GM18526 (cell line): ENCODE data around the gene CMIP.

Experiments used
- POLR2A ChIP-seq: IDR thresholded peaks from 3 replicates; pipeline ENCODE4 v1.6.1; 2011; ENCODE audit not compliant: insufficient read length; ENCODE audit errors: extremely low read depth

CMIP gene

DNA sequence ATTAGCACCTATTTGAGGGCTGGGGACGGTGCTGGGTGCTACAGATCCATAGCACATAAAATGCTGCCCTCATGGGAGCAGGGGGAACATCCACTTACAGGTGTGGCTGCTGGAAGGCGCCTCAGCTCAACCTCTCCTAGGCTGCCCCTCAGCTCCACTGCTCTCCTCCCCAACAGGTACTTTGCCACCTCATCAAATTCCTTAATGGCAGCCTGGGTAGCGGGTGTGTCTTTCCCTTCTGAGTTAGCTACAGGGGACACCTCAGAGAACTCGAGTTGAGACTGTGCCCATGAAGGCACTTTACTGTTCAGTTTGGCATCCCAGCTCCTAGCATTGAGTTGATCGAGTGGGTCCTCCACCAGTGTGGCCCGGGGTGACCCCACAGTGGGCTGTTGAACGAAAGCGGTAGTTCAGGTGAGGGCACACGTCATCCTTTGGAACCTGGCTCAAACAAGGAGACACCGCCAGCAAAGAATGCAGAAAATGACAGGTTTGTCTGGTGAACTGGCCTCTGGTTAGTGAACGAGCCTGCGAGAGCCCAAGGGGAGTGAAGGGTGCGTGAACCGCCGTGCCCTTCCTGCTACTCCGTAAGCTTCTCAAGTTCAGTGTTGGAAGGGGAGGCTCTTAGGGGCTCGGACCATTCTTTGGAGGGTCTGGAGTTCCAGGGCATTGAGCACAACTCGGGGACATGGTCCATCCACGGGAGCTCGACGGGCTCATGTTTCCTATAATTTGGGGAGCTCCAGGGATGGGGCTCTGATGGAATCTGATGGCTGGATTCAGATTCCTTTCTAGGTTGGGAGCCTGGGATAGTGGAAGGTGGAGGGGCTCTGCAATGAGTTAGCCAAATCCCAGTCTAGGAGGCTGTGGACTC, 3.5 kb upstream of the CMIP start:
- no peak for TF ChIP-seq POLR2A

DNA sequence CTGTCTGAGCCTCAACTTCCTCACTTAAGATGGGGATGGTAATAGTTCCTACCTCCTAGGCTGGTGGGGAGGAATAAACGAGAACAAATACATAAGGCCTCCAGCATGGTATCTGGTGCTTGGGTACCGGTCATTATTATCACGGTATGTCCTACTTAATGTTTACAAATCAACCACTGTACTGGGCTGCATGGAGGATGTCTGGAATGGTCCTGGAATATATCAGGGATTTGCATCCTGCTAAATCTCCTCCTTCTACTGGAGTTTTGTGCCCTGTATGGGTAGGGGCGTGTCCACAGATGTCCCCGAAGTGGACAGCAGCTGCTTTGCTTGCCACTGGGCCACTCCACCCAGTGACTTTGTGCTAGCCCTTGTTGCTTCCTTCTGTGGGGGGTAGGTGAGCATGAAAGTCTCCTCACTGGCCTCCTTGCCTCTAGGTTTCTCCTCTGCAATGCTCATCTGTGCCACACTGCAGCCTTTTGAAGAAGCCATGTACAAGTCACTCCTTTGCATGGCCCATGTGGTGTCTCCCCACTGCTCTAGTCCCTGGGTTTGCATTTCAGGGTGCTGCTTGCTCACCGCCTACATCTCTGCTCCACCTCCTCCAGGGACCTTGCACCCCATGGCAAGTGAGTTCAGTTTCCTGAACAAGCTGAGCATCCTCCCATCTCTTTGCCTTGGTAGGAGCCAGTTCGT, 2.2 kb upstream of the CMIP start:
- TF ChIP-seq POLR2A = no peak

DNA sequence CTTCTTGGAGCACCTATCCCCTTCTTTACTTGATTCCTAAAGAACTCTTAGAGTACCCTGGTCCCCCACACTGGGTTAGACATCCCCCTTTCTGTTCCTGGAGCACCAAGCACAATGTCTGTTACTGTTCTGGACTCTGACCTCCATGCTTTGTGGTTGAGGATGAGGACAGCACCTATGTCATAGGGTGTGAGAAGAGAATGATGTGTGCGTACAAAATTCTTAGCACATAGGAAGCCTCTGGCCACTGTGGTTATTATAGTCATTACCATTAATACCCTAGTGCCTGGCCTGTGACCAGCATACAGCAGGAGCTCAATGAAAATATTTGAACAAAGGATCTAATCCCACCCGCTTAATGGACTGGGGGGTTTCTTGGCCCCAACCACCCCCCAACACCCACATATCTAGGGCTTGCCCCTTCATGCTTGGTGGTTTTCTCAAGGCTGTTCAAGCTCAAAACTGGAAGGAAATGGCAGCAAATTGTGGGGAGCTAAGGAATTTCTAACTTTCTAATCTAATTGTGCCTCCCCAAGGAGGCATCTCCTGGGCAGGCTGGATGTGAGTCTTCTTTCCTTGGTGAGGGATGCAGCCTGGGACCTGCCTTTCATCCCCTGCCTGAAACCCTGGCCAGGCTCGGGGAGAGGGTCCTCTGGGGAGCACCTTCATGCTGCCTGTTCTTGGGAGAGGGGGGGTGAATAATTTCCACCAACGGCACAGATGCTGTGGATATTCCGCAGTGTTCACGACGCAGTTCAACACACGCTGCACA, 1.5 kb upstream of the CMIP start:
- TF ChIP-seq POLR2A = no peak

DNA sequence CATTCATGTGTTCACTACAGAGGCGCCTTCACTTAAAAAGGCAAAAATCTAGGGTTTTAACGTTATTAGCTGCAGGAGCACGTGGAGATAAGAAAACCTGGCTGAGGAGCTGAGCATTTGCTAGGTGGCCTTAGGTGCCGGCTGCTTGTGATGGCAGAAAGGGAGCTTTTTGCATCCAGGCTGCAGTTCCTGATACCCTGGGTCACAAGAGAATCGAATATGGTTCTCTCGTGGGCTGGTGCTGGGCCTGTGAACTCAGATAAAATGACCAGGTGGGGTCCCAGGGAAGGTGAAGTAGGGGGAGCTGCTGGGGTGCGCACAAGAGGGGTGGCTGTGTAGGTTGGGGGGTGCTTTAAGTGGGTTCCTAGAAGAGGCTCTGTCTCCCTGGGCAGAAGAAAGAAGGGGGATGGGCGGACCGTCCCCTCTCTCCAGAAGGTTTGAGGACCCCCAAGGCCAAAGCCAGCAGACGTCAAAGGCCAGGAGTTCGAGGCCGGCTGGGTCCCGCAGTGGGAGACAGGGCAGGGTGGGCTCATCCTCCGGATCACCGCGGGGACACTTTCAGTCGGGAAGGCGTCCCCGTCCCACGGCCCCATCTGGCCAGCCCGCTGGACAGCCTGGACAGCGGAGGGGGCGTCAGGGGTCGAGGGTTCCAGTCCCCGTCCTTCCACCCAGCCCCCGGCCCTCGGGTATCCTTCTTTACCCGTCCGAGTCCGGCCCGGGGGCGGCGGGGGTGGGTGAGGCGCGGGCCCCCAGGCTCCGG, 740 bp upstream of the CMIP start:
- TF ChIP-seq POLR2A = no peak

DNA sequence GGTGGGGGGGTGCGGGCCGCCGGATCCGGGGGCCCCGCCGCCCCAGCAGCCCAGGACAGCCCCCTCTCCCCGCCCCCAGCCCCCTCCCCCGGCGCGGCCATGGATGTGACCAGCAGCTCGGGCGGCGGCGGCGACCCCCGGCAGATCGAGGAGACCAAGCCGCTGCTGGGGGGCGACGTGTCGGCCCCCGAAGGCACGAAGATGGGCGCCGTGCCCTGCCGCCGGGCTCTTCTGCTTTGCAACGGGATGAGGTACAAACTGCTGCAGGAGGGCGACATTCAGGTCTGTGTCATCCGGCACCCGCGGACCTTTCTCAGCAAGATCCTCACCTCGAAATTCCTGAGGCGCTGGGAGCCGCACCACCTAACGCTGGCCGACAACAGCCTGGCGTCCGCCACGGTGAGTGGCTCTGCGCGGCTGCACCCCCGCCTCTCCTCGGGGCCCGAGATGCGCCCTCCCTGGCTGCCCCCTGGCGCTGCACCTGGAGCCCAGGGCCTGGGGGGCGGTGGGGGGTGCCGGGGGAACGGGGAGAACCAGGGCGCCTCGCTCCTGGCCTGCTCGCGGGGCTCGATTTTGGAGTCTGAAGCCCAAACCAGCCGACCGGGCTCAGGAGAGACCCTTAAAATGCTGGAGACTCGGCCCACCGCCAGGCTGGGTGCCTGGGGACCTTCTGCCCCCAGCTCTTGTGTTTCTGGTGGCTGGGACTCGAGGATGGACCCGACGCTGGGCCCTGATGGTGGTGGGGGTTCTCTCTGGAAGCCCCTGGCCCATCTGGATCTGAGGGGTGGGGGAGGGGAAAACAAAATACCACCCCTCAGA, 744 bp downstream of the CMIP start:
- no peak for TF ChIP-seq POLR2A

DNA sequence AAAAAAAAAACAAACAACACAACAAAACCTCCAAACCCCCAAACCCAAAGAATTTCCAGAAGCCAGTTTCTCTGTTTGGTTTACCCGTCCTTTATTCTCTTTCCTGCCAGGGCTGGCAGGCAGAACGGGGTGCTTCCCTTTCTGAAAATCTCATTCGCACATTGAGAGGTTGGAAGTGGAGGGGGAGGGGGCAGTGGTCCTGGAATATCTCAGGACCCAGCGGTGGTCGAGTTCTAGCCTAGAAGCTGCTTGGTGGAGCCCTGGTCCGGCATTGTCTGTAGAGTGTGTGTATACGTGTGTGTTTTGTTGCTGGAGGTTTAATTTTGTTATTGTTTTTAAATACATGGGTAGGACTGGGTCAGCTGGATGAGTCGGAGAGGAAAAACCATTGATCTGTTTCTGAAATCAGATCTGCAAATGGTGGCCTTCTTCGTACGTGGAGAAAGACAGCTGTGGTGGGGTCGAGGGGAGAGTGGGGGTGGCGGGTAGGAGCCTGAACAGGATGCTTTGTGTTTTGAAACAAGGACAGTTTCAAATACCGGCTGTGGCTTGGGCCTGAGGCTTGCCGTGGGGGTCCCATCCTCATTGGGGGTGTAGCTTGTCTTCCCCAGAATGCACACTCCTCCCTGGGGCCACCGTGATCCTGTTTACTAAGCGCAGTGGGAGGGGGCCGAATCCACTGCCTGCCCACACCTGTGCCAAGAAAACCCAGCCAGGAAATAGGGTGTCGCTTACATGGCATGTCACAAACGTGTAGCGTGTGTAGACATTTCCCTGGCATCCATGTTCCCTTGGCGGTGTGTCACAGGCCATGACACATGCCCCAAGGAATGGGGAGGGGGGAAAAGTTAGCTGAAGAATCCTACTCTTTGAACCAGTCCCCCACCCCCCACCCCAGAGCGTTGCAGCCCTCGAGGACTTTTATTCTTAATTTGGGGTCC, 1.6 kb downstream of the CMIP start:
- no peak for TF ChIP-seq POLR2A

DNA sequence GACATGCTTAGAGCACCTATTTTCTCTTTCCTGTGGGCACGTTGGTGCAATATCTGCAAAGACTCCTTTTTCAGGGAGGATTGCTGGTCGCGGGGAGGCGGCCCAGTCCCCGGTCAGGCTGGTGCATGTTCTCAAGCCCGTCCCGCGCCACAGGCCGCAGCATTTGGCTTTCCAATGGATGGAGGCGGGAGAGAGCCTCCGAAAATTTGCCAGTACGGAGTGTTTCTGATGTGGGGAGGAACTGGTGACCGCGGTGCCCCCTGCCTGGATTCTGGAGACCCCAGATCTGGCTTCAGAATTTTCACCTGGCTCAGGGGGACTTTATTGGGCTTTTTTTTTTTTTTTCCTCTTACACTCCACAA, 2.3 kb downstream of the CMIP start:
- no peak for TF ChIP-seq POLR2A

DNA sequence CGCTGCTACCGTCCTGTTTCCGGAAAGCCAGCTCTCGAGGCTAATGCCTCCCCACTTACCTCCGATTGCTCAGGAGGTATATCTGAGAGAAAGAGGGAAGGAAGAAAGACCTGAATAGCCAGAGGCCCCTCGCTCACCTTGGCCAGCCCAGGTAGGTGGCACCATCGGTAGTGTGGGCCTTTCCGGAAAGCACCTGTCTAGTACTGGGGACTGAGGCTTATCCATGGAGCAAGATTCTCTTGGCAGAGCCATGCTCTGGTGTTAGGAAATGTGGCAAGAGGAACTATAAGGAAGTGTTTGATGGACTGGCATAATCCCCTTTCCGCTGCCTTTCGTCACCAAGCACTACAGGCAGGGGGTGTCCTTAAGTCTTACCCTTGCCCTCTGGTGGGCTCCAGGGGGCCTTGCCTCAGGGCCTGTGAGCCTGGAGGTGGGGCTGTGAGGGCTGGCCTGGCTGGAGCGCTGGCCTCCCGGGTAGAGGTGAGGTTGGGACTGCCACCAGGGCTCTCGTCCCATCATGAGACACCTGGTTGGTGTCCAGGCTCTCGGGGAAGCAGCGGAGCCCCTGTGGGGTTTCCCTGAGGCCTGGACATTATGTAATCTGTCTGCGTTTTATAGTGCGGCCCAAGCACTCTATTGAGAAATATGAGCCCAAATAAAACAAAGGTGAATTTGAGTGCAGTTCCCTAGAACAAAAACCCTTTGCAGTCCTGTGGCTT, 2.9 kb downstream of the CMIP start:
- TF ChIP-seq POLR2A = no peak

DNA sequence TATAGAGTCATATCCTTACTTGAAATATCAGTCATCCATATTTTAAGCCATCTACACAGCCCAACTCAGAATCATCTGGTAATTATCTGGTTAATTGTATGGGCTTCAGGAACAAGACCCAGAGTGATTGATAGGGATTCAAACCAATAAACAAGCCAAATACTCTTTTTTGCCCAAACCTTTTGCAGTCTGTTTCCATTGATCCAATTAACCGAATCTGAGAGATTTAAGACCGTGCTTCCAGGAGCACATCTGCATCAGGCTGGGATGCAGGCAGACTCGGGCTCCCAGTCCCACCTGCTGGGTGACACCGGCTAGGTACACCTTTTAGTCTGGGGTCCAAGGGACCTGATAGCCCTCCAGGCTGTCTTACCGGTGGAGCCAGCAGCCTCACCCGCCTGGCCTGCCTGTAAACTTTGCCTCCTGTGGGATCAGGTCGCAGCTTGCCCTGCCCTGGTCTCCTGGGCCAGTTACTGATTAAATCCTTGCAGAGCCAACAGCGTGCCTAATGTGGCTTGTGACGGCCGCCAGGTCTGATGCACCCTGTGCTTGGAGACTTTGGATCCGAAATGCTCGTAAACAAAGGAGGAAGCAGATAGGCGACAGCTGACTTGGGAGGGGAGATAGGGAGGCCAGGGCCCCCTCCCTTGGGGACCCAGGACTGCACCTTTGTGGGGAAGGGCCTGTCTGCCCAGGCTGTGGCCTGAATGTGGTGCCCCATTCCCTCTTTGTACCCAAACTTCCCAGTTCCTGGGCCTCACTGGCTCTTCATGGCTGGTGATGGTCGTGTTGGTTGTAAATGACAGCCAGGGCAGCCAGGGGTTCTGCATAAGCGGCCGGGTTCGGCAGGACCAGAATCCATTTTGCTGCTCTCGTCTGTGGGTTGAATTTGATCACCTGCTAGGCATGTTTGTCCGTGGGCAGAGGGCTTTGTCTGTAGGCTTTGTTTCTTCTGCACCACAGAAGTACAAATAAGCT, 3.8 kb downstream of the CMIP start:
- TF ChIP-seq POLR2A = no peak

DNA sequence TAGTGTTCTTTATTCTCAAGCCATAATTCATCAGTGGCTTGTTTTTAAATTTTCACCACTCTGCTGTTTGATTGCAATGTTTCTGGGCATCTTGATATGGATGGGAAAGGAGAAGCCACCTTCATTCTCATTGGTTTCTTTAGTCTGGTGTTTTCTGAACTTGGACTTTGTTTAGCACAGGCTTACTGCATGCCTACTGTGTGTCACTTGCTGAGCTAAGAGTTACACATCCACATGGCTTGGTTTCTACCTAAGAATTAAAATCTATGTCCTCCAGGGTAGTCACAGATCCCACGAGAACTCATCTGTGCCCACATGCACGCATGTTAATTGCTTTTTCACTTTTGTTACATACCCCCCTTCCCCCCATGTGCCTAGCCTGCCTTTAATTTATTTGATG, 4.6 kb downstream of the CMIP start:
- TF ChIP-seq POLR2A = no peak

DNA sequence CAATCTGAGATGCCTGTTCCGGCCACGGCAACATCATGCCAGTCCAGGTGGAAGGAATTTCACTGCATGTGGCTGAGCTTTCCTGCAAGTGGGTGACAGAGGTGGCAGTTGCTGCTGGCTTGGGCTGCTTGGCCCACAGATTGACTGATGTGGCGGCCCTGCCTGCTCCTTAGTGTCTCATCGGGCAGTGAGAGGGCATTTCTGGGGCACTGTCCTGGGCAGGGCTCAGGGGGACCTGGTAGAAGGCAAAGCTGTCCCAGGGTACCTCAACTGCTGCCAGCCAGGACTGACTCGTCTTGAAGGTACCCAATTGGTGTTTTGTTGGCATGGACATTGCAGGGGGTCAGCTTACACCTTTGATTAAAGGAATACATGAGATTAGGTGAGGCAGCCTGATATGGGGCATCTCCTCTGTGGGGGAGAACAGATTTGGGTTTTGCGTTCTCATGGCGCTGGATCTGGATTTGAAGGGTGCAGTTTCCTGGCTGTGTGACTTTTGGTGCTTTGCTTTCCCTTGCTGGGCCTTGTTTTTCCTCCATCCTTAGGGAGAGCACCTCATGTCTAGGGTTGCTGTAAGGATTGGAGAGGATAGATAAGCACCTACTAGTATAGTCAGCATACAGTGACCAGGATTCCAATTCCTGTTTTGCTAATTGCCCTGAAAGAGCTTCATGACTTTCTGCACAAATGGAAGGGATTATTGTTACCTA, 5.4 kb downstream of the CMIP start:
- TF ChIP-seq POLR2A = no peak
